Choroid plexus epithelial cell (primary cell): Measurements from ENCODE around the gene KCNB1.

Experiments used
- DNase-seq: peaks from one replicate; pipeline ENCODE4 v3.0.0-alpha.2; 2010; ENCODE audit warnings: low read depth
- H3K4me3 ChIP-seq: 2 replicates; pipeline ENCODE4 v1.5.1; 2011; ENCODE audit warnings: low read depth, mild to moderate bottlenecking, control low read depth, low read length, moderate library complexity
- TF ChIP-seq, protein P1 (sequence below): conservative IDR thresholded peaks from 2 replicates; pipeline ENCODE4 v1.5.1; 2011; ENCODE audit warnings: low read depth, mild to moderate bottlenecking, control low read depth, inconsistent platforms, low read length, moderate library complexity

KCNB1 gene

DNA sequence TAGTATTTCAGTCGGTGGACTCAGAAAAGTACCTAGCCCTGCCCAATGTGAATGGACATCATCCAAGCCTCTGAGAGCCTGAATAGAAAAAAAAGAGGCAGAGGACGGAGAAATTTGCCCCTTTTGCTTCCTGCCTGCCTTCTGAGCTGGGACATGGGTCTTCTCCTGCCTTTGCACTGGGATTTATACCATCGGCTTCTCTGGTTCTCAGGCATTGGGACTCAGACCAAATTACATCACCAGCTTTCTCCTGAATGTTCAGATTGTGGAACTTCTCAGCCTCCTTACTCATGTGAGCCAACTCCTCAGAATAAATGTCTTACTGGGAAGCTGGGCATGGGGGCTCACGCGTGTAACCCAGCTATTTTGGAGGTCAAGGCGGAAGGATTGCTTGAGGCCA, 19.8 kb downstream of the KCNB1 start:
- no peak for DNase-seq

DNA sequence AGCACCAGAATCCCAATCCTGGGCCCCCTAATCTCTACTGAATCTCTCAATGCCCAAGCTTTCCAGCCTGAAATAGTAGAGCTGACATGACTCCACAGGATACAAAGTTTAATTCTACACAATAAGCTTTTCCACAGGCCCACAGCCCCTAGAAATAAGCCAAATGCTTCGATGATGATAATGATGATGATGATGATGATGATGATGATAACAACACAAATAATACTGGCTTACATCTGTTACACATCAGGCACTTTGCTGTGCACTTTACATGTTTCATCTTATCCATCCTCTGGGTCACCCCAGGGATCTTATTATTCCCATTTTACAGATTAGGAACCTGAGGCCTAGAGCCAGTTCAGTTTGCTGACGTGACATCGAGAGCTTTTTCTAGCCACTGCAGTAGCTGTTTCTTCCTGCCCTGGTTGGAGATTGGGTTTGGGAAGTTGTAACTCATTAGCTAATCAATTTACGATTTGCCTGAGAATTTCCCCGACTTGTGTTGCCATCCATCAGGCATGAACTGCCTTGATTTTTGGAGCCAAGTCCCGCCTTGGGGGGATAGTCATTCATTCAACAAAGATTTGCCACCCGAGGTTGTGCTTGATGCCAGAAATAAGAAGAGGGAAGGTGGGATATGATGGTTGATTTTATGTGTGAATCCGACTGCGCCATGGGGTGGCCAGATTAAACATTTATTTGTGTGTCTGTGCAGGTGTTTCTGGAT, 20.4 kb downstream of the KCNB1 start:
- TF ChIP-seq, protein P1, sequence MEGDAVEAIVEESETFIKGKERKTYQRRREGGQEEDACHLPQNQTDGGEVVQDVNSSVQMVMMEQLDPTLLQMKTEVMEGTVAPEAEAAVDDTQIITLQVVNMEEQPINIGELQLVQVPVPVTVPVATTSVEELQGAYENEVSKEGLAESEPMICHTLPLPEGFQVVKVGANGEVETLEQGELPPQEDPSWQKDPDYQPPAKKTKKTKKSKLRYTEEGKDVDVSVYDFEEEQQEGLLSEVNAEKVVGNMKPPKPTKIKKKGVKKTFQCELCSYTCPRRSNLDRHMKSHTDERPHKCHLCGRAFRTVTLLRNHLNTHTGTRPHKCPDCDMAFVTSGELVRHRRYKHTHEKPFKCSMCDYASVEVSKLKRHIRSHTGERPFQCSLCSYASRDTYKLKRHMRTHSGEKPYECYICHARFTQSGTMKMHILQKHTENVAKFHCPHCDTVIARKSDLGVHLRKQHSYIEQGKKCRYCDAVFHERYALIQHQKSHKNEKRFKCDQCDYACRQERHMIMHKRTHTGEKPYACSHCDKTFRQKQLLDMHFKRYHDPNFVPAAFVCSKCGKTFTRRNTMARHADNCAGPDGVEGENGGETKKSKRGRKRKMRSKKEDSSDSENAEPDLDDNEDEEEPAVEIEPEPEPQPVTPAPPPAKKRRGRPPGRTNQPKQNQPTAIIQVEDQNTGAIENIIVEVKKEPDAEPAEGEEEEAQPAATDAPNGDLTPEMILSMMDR: no peak
- H3K4me3 ChIP-seq: no peak overlapping the region
- no peak for DNase-seq

More for the DNA sequence above, 19.8 kb downstream of the KCNB1 start:
- TF ChIP-seq, protein P1: no peak
- H3K4me3 ChIP-seq: no peak overlapping the region

DNA sequence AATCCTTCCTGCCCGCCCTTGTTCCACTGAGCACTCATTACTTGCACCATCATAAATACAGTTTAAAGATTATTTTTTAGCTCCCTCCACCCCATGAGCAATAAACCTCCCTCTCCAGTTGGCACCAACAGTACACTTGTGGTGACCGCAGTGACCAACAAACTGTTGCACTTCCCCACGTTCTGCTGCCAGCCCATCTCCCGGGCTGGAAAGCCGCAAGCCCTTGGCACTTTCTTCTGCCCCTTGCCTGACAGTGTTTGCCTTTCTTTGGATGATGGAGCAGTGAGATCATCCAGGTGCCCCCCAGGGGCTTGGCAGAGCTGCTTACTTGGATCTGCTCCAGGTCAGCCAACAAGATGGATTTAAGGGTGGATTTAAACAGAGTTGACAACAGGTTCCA, 21.6 kb downstream of the KCNB1 start:
- no peak for DNase-seq
- TF ChIP-seq, protein P1: no peak
- no peak overlapping the region for H3K4me3 ChIP-seq

DNA sequence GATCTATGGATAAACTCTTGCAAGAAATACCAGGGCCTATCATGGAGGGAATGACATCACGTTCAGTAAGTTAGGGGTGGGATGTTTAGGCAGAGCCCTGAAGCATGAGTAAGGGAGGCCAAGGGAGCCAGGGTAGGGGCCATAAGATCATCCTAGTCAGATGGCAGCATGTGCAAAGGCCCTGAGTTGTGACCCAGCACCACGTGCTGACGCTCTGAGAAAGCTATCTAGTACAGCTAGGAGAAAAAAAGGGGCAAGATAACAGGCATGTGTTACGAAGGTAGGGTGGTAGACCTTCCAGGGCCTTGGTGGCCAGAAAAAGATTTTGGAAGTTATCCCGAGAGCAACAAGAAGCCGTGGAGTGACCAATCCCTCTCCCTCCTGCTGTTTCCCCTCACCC, 22.3 kb downstream of the KCNB1 start:
- TF ChIP-seq, protein P1: no peak
- DNase-seq: no peak
- no peak overlapping the region for H3K4me3 ChIP-seq

DNA sequence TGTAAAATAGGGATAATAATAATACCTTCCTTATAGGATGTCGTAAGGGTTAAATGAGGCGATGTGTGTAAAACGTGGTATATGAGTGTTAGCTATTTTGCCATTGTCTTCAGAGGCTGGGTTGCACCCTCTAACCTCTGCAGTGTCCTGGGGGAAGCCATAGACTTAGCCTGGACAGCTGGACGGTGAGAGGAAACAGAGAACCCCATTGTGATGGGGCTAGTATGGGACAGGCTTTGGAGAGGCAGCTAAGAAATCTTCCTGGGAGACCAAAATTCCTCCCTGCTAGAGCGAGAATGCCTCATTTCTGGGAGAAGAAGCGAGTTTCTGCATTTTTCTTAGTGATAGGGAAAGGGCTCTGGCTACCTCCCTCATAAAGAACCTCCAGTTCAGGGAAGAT, 22.8 kb downstream of the KCNB1 start:
- DNase-seq: no peak
- TF ChIP-seq, protein P1: no peak
- no peak overlapping the region for H3K4me3 ChIP-seq

DNA sequence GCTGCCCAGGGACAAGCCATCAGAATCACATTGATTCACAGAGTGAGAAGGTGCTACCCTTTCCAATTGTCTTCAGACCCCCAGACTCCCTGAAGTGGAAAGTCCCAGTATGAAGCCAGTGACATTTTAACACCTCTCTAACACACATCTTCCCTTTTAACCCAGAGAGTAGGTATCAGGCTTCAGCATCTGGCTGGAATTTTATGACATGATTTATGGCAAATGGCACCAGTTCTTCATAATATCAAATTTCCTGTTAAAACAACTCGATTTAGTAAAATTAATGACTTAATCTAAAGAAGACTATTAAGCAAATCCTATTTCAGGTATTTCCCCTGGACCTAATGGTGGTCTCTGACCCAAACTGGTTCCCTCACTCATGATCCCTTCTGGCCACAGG, 25.0 kb downstream of the KCNB1 start:
- TF ChIP-seq, protein P1: no peak
- H3K4me3 ChIP-seq: no peak overlapping the region
- no peak for DNase-seq

DNA sequence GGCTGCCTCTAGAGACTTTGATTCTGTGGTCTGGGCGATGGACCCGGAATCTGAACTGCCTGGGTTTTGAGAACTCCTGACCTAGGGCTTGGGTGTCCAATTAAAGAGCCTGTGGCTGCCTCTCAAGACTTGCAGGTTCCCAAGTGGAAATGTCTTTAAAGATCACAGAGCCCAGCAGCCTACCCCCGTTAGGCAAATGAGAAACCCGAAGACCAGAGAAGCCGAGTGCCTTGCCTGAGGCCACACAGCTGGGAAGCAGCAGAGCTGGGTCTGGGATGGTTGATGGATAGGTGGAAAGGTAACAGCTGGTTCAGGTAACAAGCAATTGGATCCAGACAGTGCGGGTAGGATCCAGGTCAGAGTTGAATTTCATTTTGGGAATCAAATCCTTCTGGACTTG, 25.8 kb downstream of the KCNB1 start:
- TF ChIP-seq, protein P1: no peak
- H3K4me3 ChIP-seq: no peak overlapping the region

More for the DNA sequence above, 25.8 kb downstream of the KCNB1 start:
- no peak for DNase-seq
